Gastrocnemius medialis (tissue), 4 donors: Measurements from ENCODE around the gene RBMS3.

Experiments
- CTCF ChIP-seq, 5 experiments: fragments of 450-650 bp in 3 of 5; fragments of 200-600 bp in 2 of 5; sonication (generic) in 2 of 5; IDR thresholded peaks in 4 of 5; conservative IDR thresholded peaks in 1 of 5; 1 replicate in 4 of 5; 2 replicates in 1 of 5; pipeline ENCODE4 v1.5.1; 2016 to 2019; ENCODE audit warnings: antibody characterized with exemption in 5 of 5, mild to moderate bottlenecking in 3 of 5, moderate library complexity in 3 of 5
- POLR2A ChIP-seq, 2 donors: fragments of 450-650 bp; IDR thresholded peaks; one replicate each; pipeline ENCODE4 v1.6.1; 2017; ENCODE audit warnings: antibody characterized with exemption in 2 of 2, mild to moderate bottlenecking in 2 of 2, moderate library complexity in 2 of 2

GRCh38 chr3:29338377-29338776 lies 57.5 kb downstream of the RBMS3 start:
- TF ChIP-seq POLR2A (IDR thresholded peaks at IDR 0.05): no peak
- no peak for TF ChIP-seq CTCF (IDR thresholded peaks at IDR 0.05 in 4 of 5, conservative IDR thresholded peaks at IDR 0.05 in 1 of 5)
